ENCODE measurements around the gene VTI1A.

VTI1A gene

GRCh38 chr10:112562122-112562521 lies 115.1 kb downstream of the VTI1A start:
- H3K36me3 Mint-ChIP-seq = no peaks in the 10 kb centered on the region
- H3K27me3 Mint-ChIP-seq = no peaks in the 10 kb centered on the region
- H3K27ac Mint-ChIP-seq = no peak overlapping the region
- peaks cover 23% of the 10 kb centered on the region for H3K4me1 Mint-ChIP-seq (ENCODE audit: low read depth)
- no peak overlapping the region for H3K4me3 Mint-ChIP-seq
- no peaks in the 10 kb centered on the region for H3K9me3 Mint-ChIP-seq (ENCODE audit: low read depth)

GRCh38 chr10:112562809-112563663 lies 116.0 kb downstream of the VTI1A start:
- Mint-ChIP-seq H3K9me3 (ENCODE audit: low read depth) (no peaks in the 10 kb centered on the region), H3K36me3 (no peaks in the 10 kb centered on the region), H3K27ac (no peak overlapping the region), H3K4me3 (no peak overlapping the region), H3K4me1 (ENCODE audit: low read depth) (peaks cover 15% of the 10 kb centered on the region), H3K27me3 (no peaks in the 10 kb centered on the region)

DNA sequence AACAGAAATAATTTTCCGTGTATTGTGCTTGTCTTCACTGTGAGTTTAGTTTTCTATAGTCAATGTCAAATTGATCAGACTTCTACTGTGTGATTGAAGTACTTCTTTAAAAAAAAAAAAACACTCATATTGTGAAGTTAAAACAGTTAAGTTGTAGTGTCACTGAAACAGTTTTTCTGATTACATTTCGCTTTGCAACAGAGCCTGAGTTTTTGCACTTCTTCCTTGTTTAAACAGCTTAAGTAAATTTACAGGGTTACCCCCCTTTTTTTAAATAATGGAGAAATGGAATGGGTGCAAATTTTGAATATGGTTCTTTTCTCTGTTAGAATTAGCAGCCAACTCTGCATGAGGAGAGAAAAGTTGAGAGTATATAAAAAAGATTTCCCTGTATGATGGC lies 117.3 kb downstream of the VTI1A start:
- Mint-ChIP-seq H3K27me3 (no peaks in the 10 kb centered on the region), H3K27ac (no peak overlapping the region), H3K9me3 (ENCODE audit: low read depth) (no peaks in the 10 kb centered on the region)

DNA sequence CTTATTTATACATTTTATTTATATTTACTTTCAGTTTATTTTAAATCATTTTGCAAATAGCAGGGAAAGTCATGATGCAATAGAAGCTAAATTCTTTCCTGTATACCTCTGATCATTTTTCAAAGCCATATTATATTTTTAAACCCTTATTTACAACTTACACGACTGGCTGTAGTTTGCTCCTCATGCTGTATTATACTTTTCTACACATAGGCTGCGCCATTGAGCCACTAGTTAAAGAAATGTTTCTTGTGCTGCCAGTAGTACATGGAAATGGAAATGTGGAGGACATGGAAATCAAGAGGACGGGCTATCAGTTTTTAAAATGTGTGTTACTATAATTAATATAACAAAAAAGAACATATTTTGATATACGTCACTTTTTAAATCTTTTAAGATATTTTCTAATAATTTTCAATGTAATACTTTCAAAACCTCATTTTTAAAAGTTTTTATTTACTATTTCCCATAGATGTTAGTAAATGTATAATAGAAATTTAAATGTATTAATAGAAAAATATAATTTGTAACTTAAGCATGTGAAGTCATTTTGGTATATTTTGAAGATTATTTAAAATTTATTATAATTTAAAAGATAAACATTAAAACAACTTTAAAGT lies 118.5 kb downstream of the VTI1A start:
- Mint-ChIP-seq H3K4me3 (no peak overlapping the region), H3K9me3 (ENCODE audit: low read depth) (no peaks in the 10 kb centered on the region), H3K27me3 (no peaks in the 10 kb centered on the region), H3K27ac (no peak overlapping the region), H3K36me3 (peaks cover 4% of the 10 kb centered on the region), H3K4me1 (ENCODE audit: low read depth) (no peaks in the 10 kb centered on the region)

More for the DNA sequence above, 117.3 kb downstream of the VTI1A start:
- Mint-ChIP-seq H3K4me1 (ENCODE audit: low read depth) (peaks cover 3% of the 10 kb centered on the region), H3K4me3 (no peak overlapping the region), H3K36me3 (peaks cover 3% of the 10 kb centered on the region)

- Mint-ChIP-seq H3K27ac (no peak overlapping the region), H3K27me3 (no peaks in the 10 kb centered on the region), H3K4me3 (no peak overlapping the region), H3K4me1 (ENCODE audit: low read depth) (no peaks in the 10 kb centered on the region), H3K36me3 (peaks cover 10% of the 10 kb centered on the region), H3K9me3 (ENCODE audit: low read depth) (no peaks in the 10 kb centered on the region)
These were observed 123.6 kb downstream of the VTI1A start for GRCh38 chr10:112570585-112570984.

- H3K36me3 Mint-ChIP-seq = peaks cover 27% of the 10 kb centered on the region
- H3K4me3 Mint-ChIP-seq = no peak overlapping the region
- no peaks in the 10 kb centered on the region for H3K9me3 Mint-ChIP-seq (ENCODE audit: low read depth)
- no peaks in the 10 kb centered on the region for H3K27me3 Mint-ChIP-seq
- H3K4me1 Mint-ChIP-seq (ENCODE audit: low read depth) = no peaks in the 10 kb centered on the region
- H3K27ac Mint-ChIP-seq = no peak overlapping the region
These were observed 132.6 kb downstream of the VTI1A start for GRCh38 chr10:112579578-112579977.

- H3K27ac Mint-ChIP-seq = no peak overlapping the region
- H3K36me3 Mint-ChIP-seq = peaks cover 27% of the 10 kb centered on the region
- no peak overlapping the region for H3K4me3 Mint-ChIP-seq
- H3K4me1 Mint-ChIP-seq (ENCODE audit: low read depth) = no peaks in the 10 kb centered on the region
- H3K27me3 Mint-ChIP-seq = no peaks in the 10 kb centered on the region
- H3K9me3 Mint-ChIP-seq (ENCODE audit: low read depth) = no peaks in the 10 kb centered on the region
These were observed 133.3 kb downstream of the VTI1A start for GRCh38 chr10:112580267-112580666.

- Mint-ChIP-seq H3K27ac (no peak overlapping the region), H3K36me3 (peaks cover 31% of the 10 kb centered on the region), H3K4me3 (no peak overlapping the region), H3K9me3 (ENCODE audit: low read depth) (no peaks in the 10 kb centered on the region), H3K27me3 (no peaks in the 10 kb centered on the region), H3K4me1 (ENCODE audit: low read depth) (no peaks in the 10 kb centered on the region)
These were observed 134.9 kb downstream of the VTI1A start for GRCh38 chr10:112581921-112582320.

GRCh38 chr10:112583236-112583939 lies 136.4 kb downstream of the VTI1A start:
- H3K36me3 Mint-ChIP-seq = peaks cover 27% of the 10 kb centered on the region

DNA sequence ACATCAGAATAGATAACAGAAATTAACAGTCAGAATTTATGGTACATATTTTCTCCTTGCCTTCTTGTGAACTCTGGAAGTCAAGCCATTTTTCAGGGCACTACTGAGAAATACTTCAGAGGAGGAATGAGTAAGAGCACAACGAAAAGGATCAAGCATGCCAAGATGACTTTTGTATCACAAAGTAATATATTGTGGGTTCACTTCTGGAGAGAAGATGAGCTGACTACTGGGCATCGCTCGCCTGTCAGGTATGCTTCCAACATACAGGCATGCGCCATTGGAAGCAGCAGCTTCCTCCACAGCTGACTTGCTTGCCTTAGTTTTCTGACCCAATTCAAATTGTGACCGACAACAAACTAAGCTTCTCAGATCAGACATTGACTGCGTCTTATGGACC lies 137.3 kb downstream of the VTI1A start:
- Mint-ChIP-seq H3K4me1 (ENCODE audit: low read depth) (no peaks in the 10 kb centered on the region), H3K4me3 (no peak overlapping the region), H3K36me3 (peaks cover 24% of the 10 kb centered on the region), H3K9me3 (ENCODE audit: low read depth) (no peaks in the 10 kb centered on the region), H3K27ac (no peak overlapping the region), H3K27me3 (no peaks in the 10 kb centered on the region)

More at GRCh38 chr10:112583236-112583939, 136.4 kb downstream of the VTI1A start:
- H3K27me3 Mint-ChIP-seq = no peaks in the 10 kb centered on the region
- no peaks in the 10 kb centered on the region for H3K4me1 Mint-ChIP-seq (ENCODE audit: low read depth)
- no peak overlapping the region for H3K4me3 Mint-ChIP-seq
- H3K9me3 Mint-ChIP-seq (ENCODE audit: low read depth) = no peaks in the 10 kb centered on the region
- H3K27ac Mint-ChIP-seq = no peak overlapping the region

- Mint-ChIP-seq H3K9me3 (ENCODE audit: low read depth) (no peaks in the 10 kb centered on the region), H3K4me3 (no peak overlapping the region), H3K27ac (no peak overlapping the region), H3K27me3 (no peaks in the 10 kb centered on the region), H3K36me3 (peaks cover 23% of the 10 kb centered on the region), H3K4me1 (ENCODE audit: low read depth) (no peaks in the 10 kb centered on the region)
These were observed 138.1 kb downstream of the VTI1A start for GRCh38 chr10:112585126-112585525.

DNA sequence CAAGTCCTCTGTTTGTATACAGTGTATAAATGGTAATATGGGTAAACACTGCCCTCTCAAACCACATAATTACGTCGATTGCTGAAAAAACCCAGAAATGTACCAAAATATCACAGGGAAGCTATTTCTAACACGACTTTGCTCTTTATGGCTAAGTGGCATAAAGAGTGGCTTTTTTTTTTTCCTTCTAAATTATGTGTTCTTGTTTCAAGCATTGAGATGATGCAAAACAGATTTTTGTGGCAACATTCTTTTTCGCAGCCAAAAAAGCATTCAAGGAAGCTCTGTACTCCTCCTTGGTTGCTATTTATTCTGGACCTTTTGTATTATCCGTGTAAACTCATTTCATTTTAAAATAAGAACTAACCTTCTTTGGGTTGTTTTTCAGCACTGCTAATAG lies 138.9 kb downstream of the VTI1A start:
- Mint-ChIP-seq H3K9me3 (ENCODE audit: low read depth) (no peaks in the 10 kb centered on the region), H3K27me3 (no peaks in the 10 kb centered on the region), H3K4me3 (no peak overlapping the region), H3K36me3 (peaks cover 20% of the 10 kb centered on the region), H3K27ac (no peak overlapping the region), H3K4me1 (ENCODE audit: low read depth) (no peaks in the 10 kb centered on the region)

GRCh38 chr10:112587729-112588128 lies 140.7 kb downstream of the VTI1A start:
- Mint-ChIP-seq H3K4me3 (no peak overlapping the region), H3K9me3 (ENCODE audit: low read depth) (no peaks in the 10 kb centered on the region), H3K27ac (no peak overlapping the region), H3K4me1 (ENCODE audit: low read depth) (no peaks in the 10 kb centered on the region), H3K36me3 (peaks cover 23% of the 10 kb centered on the region), H3K27me3 (no peaks in the 10 kb centered on the region)

DNA sequence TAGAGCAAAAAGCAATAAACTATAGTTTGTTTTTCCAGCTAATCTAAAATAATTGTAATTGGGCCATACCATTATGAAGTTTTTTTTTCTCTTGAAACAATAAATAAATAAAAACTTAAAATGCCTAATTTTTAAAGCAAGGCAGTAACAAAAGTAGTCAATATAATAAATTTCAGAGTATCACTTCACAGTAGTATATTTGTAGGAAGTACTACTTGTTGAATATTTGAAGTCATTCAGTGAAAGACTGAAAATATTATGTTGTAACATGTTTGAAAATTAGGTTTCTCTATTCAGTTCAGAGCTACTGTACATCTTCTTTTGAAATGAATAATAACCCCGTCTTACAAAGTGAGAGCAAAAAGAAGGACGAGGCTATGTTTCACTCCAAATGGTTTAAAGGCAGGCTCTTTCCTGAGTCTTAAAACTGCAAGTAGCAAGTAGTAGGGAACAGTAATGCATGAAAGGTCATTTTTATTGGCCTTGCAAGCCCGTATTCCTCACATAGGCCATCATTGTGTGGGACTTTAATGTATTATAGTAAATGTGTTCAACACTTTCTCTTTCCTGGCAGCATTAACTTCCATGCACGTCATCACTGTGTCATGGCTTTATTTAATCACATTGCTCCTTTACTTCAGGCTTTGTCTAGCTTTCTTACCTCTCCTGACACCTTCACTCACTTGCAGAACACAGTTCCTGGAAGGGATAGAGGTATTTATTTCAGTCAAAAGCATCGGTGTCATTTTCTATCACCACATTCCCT lies 141.4 kb downstream of the VTI1A start:
- Mint-ChIP-seq H3K27ac (no peak overlapping the region), H3K4me3 (no peak overlapping the region), H3K36me3 (peaks cover 25% of the 10 kb centered on the region), H3K27me3 (no peaks in the 10 kb centered on the region), H3K9me3 (ENCODE audit: low read depth) (no peaks in the 10 kb centered on the region), H3K4me1 (ENCODE audit: low read depth) (no peaks in the 10 kb centered on the region)

Data from activated naive CD8-positive, alpha-beta T cell (primary cell).